ENCODE measurements around the gene PTPRQ.

- no peak for TF ChIP-seq EZH2 (IDR thresholded peaks at IDR 0.05; ENCODE audit: insufficient read depth, poor library complexity, severe bottlenecking)
- TF ChIP-seq EZH2phosphoT487 (IDR thresholded peaks at IDR 0.05; ENCODE audit: insufficient read depth, low read depth): no peak
Measured at GRCh38 chr12:80576641-80577418, 132.8 kb downstream of the PTPRQ start.

Measured in GM23248 (cell line).